ENCODE measurements around the gene GPR37. TPM values are rescaled to one million over a fixed set of nuclear protein-coding genes. Genes with fewer than 3 reads are reported as not detected.

The GPR37 gene
- polyA plus RNA-seq, 4 donors: 1.2 to 5.9 (median 1.9) TPM

DNA sequence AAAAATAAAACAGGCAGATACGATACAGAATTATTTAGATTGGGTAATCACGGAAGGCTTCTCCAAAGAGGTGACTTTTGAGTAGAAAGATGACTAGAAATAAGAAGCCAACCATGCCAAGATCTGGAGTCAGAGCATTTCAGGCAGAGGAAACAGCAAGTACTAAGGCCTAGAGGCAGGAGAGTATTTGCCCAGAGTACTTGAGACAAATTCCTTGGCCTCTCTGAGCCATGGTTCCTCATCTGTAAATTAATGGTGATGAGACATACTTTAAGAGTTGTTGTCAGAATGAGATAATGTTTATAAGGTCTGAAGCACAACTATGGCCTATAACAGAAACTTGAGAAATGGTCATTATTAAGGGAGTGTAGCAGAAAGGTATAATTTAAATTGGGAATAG, 15.8 kb upstream of the GPR37 start:
- DNase-seq (ENCODE audit: low read depth in 4 of 4, low spot score in 3 of 4): no peak

DNA sequence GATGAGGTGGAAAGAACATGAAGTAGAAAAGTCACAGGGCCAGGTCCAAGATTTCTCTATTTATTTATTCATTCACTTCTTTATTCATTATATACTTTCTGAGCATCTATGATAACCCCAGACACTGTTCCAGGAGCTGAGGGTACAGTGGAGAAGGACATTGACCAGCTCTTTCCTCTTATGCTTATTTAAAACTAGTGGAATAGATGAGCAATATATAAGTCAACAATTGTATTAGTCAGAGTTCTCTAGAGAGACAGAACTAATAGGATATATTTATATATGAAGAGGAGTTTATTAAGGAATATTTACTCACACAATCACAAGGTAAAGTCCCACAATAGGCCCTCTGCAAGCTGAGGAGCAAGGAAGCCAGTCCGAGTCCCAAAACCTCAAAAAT, 15.0 kb upstream of the GPR37 start:
- no peak for DNase-seq (ENCODE audit: low read depth in 4 of 4, low spot score in 3 of 4)

DNA sequence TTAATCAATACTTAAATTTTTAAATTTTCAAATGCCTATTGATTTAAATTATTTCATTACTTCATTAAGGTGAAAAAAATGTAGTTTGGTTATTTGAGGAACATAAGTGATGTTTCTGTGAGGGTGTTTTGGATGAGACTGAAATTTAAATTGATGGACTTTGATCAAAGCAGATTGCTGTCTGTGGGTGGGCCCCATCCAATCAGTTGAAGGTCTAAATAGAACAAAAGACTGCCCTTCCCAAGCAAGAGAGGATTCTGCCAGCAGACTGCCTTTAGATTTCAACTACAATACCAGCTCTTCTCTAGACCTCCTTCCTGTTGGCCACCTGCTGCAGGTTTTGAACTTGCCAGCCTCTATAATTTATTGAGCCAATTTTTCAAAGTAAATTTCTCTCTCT, 14.5 kb upstream of the GPR37 start:
- no peak for DNase-seq (ENCODE audit: low read depth in 4 of 4, low spot score in 3 of 4)

DNA sequence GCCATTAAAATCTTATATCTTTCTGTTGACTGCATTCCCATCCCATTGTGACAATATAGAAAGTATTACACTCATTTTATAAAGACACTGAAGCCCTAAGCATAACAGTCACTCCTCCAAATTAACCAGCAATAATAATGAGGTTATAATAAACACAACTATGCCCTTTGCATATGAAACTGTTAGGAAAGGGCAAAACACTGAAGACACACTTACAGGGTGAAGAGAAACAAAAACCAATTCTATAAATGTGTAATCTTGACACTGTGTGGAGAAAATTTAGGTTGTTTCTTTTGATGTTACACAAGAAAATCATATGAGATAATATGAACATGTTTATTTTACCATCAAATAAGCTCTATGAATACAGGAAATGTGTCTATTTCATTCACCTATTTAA, 14.0 kb upstream of the GPR37 start:
- DNase-seq (ENCODE audit: low read depth in 4 of 4, low spot score in 3 of 4): no peak

DNA sequence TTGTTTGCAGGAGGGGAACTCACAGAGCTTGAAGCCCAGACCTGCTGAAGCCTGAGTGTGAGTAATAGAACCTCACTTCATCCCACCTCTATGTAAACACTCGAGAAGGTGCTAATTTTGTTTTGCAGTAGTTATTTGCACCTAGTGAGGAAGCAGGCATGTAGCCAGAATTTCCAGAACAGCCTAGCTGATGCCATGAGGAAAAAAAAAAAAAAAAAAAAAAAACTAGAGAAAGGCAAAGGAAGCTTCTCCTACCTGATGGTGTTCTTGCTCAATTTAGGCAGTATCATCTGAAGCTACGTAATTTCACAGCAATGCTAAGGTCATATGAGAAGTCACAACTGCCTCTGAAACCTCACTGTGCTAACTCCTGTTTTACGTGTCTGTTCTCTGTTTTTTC, 13.6 kb upstream of the GPR37 start:
- no peak for DNase-seq (ENCODE audit: low read depth in 4 of 4, low spot score in 3 of 4)

DNA sequence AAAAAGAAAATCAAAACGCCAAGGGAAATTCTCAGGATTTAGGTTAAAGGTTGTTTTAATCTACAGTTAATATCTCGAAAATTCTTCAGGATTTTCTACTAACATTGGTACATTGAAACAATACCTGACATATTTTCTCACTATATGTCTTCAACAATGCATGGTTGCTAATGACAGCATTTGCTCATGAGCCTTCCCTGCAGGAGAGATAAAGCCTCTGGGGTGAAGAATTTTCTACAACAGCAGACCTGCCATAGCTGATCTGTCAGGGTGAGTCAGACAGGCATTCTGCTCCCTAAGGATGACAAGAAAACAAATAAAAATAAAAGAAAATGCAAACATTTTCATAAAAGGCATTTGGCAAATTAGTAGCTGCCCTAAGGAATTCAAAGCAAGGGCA, 11.7 kb upstream of the GPR37 start:
- DNase-seq (ENCODE audit: low read depth in 4 of 4, low spot score in 3 of 4): no peak

DNA sequence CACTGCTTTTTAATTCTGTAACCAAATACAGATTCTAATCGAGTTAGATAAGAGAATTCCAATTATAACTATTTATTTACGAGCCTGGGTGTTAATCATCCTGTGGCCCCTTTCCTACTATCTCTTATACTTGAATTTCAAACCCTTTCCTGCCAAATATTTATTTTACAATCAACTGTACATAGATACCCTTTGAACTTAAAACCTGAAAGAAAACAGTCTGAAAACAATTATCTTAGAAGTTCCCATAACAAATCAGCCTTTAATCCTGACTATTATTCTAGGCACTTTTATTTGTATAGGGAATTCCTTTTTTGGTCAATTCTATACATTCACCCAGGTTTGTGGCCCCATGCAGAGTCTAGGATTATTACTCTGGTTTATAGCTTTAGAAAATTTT, 10.6 kb upstream of the GPR37 start:
- DNase-seq (ENCODE audit: low read depth in 4 of 4, low spot score in 3 of 4): no peak

DNA sequence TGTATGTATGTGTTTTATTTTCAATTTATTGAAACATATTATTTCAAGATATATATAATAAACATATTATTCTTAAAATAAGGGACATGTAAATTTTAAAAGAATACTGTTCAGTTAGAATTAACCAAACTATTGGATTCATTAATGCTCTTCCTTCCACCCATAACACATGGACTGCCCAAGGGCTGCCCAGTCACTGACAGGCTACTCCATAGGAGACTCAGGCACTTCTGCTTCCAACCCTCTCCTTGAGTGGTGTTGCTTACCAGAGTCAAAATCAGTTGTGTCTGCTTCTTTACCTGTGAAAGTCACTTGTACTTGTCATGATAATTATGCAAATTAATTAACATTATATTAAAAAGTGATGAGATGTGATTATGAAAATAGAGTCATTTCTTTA, 9.8 kb upstream of the GPR37 start:
- DNase-seq (ENCODE audit: low read depth in 4 of 4, low spot score in 3 of 4): no peak

DNA sequence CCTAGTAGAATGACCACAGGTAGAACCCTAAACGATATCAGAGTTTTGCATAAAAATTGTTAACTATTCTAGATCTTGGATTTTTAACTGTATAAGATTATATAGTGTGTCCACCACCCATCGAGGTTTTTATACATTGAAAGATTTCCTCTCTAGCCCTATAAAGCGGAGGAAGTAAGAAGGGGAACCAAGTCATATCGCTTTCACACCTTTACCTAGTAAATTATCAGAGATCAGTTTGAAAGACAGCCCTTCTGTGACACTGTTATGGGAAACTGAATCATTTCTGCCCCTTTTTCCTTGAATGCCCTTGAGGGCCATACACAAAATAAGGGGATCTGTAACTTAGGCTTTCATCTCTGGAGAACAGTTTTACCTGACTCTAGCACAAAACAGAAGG, 8.3 kb upstream of the GPR37 start:
- DNase-seq (ENCODE audit: low read depth in 4 of 4, low spot score in 3 of 4): no peak

DNA sequence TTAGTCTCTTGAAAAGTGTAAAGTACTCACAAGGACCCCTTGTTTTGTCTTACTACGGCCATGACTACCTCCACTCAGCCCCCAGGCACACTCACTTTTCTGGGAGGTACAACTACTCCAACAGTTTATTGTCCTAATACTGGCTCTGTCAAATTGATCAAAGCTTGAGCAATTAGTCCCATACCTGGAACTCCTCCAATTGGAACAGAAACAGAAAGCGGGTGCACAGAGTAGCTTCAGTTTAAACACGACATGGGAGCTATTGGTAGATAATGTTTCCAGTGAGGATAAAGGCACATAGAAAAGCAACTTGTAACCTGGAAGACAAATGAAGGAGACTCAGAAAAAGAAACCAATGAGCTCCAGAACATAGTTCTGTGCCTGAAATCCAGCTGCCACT, 7.7 kb upstream of the GPR37 start:
- no peak for DNase-seq (ENCODE audit: low read depth in 4 of 4, low spot score in 3 of 4)

DNA sequence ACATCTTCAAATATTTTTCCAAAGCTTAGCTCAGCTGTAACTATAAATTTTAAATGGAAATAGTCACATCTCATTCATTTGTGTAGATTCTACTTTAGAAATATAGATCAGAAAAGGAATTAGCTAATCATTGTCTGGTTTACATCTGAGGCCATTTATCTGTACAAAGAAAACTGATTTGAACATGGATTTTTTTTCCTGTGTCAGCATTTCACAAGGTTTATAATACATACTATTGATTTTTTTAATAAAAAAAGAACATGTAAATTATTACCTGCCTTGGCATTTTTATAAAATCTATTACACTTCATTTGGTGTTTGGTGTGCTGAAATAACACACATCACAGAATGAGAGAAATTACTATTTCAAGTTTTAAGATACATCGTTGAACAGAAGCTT, 3.5 kb upstream of the GPR37 start:
- DNase-seq (ENCODE audit: low read depth in 4 of 4, low spot score in 3 of 4): no peak

DNA sequence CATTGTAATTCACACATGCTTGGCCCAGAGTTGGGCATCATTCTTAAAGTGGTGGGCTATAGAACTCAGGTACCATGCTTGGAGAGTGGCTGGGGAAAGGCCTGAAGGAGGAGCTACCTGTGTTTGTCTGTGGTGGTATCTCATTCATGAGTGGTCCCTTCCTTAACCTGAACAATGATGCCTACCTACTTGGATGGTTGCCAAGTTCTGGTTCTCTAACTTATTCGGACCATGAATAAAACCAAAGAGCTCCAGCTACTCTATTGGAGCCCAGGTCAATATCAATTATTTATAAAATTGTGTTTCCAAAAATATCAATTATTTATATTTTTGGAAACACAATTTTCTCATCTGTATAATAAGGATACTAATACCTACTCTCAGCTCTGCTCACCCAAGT, 2.9 kb upstream of the GPR37 start:
- no peak for DNase-seq (ENCODE audit: low read depth in 4 of 4, low spot score in 3 of 4)

DNA sequence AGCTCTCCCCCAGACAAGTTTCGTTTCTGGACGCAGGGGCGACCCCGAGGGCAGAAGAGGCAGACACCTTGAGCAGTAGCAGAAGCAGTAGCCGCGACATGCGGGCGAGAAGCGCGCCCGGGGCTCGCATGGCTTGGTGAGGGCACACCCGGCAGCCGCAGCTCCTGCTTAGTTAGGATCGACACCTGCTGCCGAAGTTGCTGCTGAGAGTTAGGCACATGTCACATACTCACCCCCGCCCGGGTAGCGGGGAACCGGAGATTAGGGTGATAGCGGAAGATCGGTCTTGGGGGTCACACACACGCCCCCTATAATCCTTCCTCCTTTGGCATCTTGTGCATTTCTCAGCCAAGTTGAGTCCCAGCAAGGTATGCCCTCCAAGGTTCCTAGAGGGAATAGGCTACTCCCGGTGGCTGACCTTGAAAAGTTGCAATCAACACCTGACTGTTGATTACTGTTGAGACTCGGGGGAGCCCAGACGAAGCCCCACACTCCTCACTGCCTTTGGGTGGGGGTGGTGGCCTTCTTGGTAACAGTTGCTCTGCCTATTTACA, 668 bp downstream of the GPR37 start:
- no peak for DNase-seq (ENCODE audit: low read depth in 4 of 4, low spot score in 3 of 4)

DNA sequence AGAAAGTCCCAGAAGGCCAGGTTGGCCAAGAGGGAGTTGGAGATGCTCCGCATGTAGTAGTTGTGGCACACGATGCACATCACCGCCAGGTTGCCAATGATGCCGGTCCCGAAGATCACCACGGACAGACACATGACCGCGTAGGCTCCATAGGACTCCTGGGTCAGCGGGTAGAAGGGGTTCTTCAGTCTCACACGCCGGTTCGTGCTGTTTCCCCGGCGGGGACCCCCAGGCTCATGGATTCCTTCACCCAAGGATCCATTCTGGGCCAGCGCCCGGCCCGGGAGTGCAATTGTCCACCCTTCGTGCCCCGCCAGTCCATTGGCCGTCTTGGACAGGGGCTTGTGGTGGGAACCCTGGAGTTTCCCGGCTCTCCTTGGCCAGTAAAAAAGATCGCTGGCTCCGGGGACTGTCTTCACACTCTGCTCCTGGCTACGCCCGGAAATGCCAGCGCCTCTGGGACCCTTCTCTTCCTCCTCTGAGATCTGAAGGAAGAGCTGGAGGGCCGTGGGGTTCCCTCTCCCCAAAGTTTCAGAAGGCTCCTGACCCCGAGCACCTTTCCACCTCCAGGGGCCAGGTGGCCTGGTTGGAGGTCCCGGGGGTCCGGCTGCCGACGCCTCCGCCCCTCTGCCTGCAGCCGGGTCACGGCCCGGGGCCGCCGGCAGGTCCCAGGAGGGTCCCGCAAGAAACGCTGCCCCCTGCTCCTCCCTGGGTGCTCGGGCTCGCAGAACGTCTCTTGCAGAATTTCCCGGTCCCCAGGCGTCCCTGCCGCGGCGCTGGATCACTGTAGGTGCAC, 1.3 kb downstream of the GPR37 start:
- DNase-seq (ENCODE audit: low read depth in 4 of 4, low spot score in 3 of 4): no peak

DNA sequence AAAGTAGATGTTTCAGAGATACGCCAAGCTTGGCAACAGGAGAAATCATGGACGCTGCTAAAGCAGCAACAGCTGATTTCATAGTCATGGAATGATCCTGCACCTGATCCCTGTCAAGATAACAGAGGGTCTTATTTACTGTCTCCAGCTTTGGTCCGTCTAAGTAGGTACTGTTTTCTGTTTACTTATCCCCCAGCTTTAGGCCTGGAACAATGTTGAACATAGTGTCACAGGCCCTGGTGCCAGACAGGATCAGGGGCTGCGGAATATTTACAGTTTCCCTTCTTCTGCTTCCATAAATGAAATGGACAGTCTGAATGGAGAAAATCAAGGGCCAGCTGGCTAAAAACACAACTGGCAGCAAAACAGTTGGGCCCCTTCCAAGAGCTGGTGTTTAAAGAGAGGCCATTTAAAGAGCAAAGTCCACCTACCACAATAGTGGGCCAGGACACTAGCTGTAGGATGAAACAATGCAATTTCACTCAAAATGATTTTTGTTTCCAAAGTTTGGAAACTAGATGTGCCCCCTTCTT, 2.9 kb downstream of the GPR37 start:
- DNase-seq (ENCODE audit: low read depth in 4 of 4, low spot score in 3 of 4): no peak

DNA sequence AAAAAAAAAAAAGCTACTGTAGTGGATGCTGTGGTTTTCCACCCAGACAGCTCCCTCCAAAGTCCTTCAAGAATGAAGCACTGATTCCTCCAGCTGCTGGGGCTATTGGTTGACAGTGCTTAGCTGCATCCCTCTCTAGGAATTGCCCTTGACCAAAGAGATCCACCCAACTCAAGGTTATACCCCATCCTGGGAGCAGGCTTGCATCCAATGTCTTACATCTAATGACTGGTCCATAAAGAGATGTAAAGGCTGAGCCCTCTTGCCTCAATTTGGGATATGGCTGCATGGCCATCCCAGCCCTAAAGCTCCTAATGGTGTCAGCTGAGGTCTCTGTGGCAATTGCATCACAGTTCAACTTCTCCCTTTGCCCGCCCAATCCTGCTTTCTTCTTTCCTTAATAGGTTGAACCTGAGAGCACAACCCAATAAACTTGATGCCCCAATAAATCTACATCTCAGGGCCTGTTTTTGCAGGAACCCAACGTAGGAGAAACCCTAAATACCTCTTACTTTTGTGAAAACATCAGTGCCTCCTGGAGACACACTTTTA, 4.4 kb downstream of the GPR37 start:
- DNase-seq (ENCODE audit: low read depth in 4 of 4, low spot score in 3 of 4): no peak

DNA sequence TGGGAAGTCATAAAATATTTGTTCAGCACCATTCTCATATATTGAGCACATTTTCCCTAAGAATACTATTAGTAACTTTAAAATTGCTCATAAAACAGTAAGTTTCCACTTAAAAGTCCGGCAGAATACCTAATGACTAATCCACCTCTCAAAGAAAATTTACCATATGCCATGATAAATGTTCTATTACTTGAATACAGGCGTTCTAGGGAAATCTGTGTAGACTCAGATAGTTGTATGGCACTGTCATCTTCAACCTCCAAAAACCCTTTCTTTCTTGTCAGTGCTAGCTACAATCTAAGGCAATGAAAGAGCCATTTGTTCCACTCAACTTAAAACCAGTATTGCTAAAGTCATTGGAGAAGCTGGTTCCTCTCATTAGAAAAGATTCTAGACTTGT, 7.3 kb downstream of the GPR37 start:
- DNase-seq (ENCODE audit: low read depth in 4 of 4, low spot score in 3 of 4): no peak

DNA sequence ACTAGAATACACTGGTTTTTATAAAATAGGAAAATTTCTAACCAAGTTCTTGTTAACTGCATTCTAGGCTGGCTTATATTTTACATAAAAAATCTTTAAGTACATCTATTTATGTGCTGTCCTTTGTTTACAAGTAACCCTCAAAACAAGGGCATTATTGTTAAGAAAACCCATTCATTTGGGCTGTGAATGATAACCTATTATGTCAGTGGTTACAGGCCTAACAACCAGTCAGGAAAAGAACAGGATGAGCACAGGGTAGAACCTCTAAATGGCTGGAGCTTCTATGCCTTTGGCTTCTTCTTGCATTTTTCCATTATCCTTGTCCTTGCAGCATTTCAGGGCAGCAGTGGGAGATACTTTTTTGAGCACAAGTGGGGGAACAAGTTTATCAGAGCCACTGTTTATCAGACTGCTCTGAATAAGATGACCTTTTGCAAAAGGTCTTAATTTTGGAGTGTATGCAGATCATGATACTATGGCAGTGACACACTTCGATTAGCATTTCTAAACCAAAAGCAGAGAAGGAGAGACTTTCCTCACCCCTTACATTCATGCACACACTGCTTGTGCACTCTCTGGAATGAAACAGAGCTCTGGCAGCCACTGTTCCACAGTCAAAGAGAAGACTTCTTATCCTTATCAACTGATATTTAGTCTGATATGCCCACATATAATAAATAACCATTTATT, 10.9 kb downstream of the GPR37 start:
- no peak for DNase-seq (ENCODE audit: low read depth in 4 of 4, low spot score in 3 of 4)

DNA sequence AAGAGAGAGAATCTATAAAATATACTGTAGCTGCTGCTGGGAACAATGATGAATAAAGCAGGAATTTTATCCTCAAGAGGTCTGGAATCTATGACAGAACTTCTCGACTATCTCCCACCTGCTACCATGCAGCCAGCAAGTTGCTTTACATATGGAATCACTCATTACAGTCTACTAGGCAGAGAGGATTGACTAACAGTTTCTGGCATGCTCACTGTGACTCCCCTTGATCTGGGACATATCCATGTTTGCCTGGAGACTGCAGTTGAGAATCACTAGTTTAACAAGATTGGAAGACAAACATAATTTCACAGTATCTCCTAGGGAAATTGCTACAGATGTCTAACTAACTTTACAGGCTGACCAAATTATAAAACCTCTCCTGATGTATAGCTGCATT, 13.3 kb downstream of the GPR37 start:
- DNase-seq (ENCODE audit: low read depth in 4 of 4, low spot score in 3 of 4): no peak

DNA sequence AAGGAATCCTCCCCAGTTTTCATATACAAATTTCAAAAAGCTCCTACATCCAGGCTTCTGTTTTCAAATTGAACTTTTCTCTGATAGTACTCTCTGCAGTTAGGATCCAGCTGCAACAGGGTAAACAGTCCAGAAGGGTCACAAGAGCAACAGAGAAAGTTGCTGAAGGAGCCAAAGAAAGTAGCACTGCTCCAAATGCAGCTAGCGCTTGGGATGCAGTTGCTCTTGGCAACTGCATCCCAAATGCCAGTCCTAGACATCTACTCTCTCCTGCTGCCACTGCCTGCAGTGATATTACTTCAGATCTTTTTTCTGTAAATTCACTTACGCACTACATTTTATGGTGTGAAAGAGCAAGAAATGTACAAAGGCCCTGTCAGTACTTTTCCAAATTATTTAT, 14.6 kb downstream of the GPR37 start:
- DNase-seq (ENCODE audit: low read depth in 4 of 4, low spot score in 3 of 4): no peak

DNA sequence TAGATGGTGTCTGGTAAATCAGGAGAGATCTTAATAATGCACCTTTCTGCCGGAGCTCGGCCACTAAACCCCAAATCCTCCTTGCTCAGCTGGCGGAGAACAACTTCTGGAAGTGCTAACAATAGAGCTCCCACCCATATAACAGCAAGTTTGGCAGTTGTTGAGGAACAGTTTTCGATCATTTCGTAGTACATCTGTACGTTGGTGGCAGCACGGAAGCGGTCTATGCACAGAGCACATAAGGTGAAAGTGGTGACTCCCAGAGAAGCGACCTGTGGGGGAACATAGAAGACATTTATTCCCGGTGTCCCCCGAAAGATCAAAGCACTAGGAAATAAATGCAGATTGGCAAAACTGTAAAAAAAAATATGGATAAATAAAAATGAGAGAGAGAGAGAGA, 18.5 kb downstream of the GPR37 start:
- DNase-seq (ENCODE audit: low read depth in 4 of 4, low spot score in 3 of 4): no peak

DNA sequence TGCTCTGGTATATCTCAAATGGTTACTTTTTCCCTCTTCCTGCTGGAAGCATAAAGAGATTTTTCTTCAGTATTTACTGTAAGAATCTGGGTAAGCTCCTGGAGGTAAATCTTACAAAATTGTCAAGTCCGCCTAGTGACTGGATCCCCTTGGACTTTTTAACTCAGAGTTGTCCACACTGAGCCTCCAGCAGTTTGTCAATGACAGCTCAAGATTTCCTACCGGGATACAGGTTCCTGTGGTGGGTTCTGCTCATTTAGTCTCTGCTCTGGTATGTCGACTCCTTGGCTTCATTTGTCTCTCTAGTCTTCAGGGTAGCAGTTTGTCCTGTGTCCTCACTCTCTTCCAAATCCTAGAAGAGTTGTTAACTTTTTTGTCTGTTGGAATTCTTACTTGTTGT, 27.0 kb downstream of the GPR37 start:
- no peak for DNase-seq (ENCODE audit: low read depth in 4 of 4, low spot score in 3 of 4)
